Esophagus (tissue), 2 donors: Measurements from ENCODE around the gene ATP1A1. TPM values are rescaled to one million over a fixed set of nuclear protein-coding genes. Genes with fewer than 3 reads are reported as not detected.

ENCODE experiments used
- H3K27ac ChIP-seq, 2 donors: one replicate each; pipeline ENCODE4 v1.5.1; 2013; ENCODE audit warnings: low read depth in 2 of 2, mild to moderate bottlenecking in 2 of 2, inconsistent platforms in 1 of 2, low read length in 1 of 2, moderate library complexity in 1 of 2
- H3K27me3 ChIP-seq, 2 donors: one replicate each; pipeline ENCODE4 v1.6.1; 2013; ENCODE audit warnings: low read length in 2 of 2, control low read depth in 1 of 2, mild to moderate bottlenecking in 1 of 2; ENCODE audit not compliant: insufficient read depth in 2 of 2, control insufficient read depth in 1 of 2
- H3K36me3 ChIP-seq, 2 donors: one replicate each; pipeline ENCODE4 v1.6.1; 2013; ENCODE audit warnings: low read length in 1 of 2; ENCODE audit not compliant: control insufficient read depth in 2 of 2, insufficient read depth in 2 of 2
- H3K4me1 ChIP-seq, 2 donors: one replicate each; pipeline ENCODE4 v1.6.1; 2013; ENCODE audit warnings: low read length in 1 of 2; ENCODE audit not compliant: control insufficient read depth in 2 of 2, insufficient read depth in 2 of 2
- H3K4me3 ChIP-seq, 2 donors: one replicate each; pipeline ENCODE4 v1.5.1; 2013; ENCODE audit warnings: low read length in 2 of 2, mild to moderate bottlenecking in 2 of 2, low read depth in 1 of 2, moderate library complexity in 1 of 2
- H3K9me3 ChIP-seq, 2 donors: one replicate each; pipeline ENCODE4 v1.6.1; 2013; ENCODE audit warnings: mild to moderate bottlenecking in 2 of 2, low read depth in 1 of 2, low read length in 1 of 2, moderate library complexity in 1 of 2; ENCODE audit not compliant: control insufficient read depth in 2 of 2, insufficient read depth in 1 of 2
- WGBS, 2 donors: extraction: QIAGEN DNeasy Blood & Tissue Kit; methylation state at CpG; one replicate each; pipeline ENCODE4 v1.1.7; 2013; 5-methylcytosine and 5-hydroxymethylcytosine counted together
- polyA plus RNA-seq, 2 donors: library from polyadenylated mRNA; stranded (reverse); fragments of 200-250 nt; gene quantifications; one replicate each; pipeline ENCODE4 v1.2.3, GENCODE V29; 2013
- donor health status: healthy with polysubstance abuse.
- donor health status: Bipolar disorder and iron deficiency.

ATP1A1 gene
- polyA plus RNA-seq, 2 donors, result 117 to 196 TPM

- H3K4me1 ChIP-seq, result no peaks in the 10 kb centered on the region
- H3K4me3 ChIP-seq, result no peak overlapping the region
- H3K36me3 ChIP-seq, result peaks cover 41 to 47% of the 10 kb centered on the region in 2 donors
- H3K9me3 ChIP-seq, result no peaks in the 10 kb centered on the region
- 75 to 92% methylated on average over 2 of the region's 2 CpGs for WGBS, 2 donors
- H3K27me3 ChIP-seq, result no peaks in the 10 kb centered on the region
- H3K27ac ChIP-seq, result no peak overlapping the region
Measured at GRCh38 chr1:116393792-116394191, 20.7 kb downstream of the ATP1A1 start.

- Histone ChIP-seq H3K36me3 (peaks cover 43 to 46% of the 10 kb centered on the region in 2 donors), H3K4me1 (no peaks in the 10 kb centered on the region), H3K27me3 (no peaks in the 10 kb centered on the region), H3K4me3 (no peak overlapping the region), H3K27ac (no peak overlapping the region), H3K9me3 (no peaks in the 10 kb centered on the region)
- 82 to 88% methylated on average over 4 of the region's 4 CpGs for WGBS, 2 donors
Measured at GRCh38 chr1:116394270-116394669, 21.2 kb downstream of the ATP1A1 start.

- Histone ChIP-seq H3K27me3 (no peaks in the 10 kb centered on the region), H3K36me3 (peaks cover 52 to 55% of the 10 kb centered on the region in 2 donors), H3K4me3 (no peak overlapping the region), H3K4me1 (no peaks in the 10 kb centered on the region), H3K9me3 (no peaks in the 10 kb centered on the region), H3K27ac (no peak overlapping the region)
- 96 to 98% methylated on average over 1 of the region's 1 CpG for WGBS, 2 donors
Measured at GRCh38 chr1:116396769-116397168, 23.7 kb downstream of the ATP1A1 start.

GRCh38 chr1:116397728-116398127 lies 24.7 kb downstream of the ATP1A1 start:
- Histone ChIP-seq H3K36me3 (peaks cover 54 to 63% of the 10 kb centered on the region in 2 donors), H3K4me3 (no peak overlapping the region), H3K4me1 (no peaks in the 10 kb centered on the region), H3K9me3 (no peaks in the 10 kb centered on the region), H3K27ac (peak overlapping the region in 1 of 2 donors; percentile 4), H3K27me3 (no peaks in the 10 kb centered on the region)
- 80 to 84% methylated on average over 5 of the region's 5 CpGs for WGBS, 2 donors

- WGBS, 2 donors, result 94 to 96% methylated on average over 6 of the region's 6 CpGs
- no peaks in the 10 kb centered on the region for H3K27me3 ChIP-seq
- H3K27ac ChIP-seq, result no peak overlapping the region
- peaks cover 61 to 63% of the 10 kb centered on the region in 2 donors for H3K36me3 ChIP-seq
- H3K4me1 ChIP-seq, result no peaks in the 10 kb centered on the region
- H3K9me3 ChIP-seq, result no peaks in the 10 kb centered on the region
- H3K4me3 ChIP-seq, result no peak overlapping the region
Measured at GRCh38 chr1:116400780-116401179, 27.7 kb downstream of the ATP1A1 start.

GRCh38 chr1:116401646-116402176 lies 28.7 kb downstream of the ATP1A1 start:
- H3K27me3 ChIP-seq, result no peaks in the 10 kb centered on the region
- no peaks in the 10 kb centered on the region for H3K4me1 ChIP-seq
- no peak overlapping the region for H3K27ac ChIP-seq
- WGBS, 2 donors, result 94 to 96% methylated on average over 3 of the region's 3 CpGs
- H3K4me3 ChIP-seq, result no peak overlapping the region
- H3K36me3 ChIP-seq, result peaks cover 61 to 68% of the 10 kb centered on the region in 2 donors
- no peaks in the 10 kb centered on the region for H3K9me3 ChIP-seq

- Histone ChIP-seq H3K36me3 (peaks cover 55 to 74% of the 10 kb centered on the region in 2 donors), H3K27me3 (no peaks in the 10 kb centered on the region), H3K4me1 (no peaks in the 10 kb centered on the region), H3K27ac (no peak overlapping the region), H3K9me3 (no peaks in the 10 kb centered on the region), H3K4me3 (no peak overlapping the region)
- 62 to 75% methylated on average over 3 of the region's 3 CpGs for WGBS, 2 donors
Measured at GRCh38 chr1:116402333-116402732, 29.3 kb downstream of the ATP1A1 start.

- WGBS, 2 donors, result 83 to 84% methylated on average over 7 of the region's 7 CpGs
- no peak overlapping the region for H3K4me3 ChIP-seq
Measured at GRCh38 chr1:116403496-116404136, 30.6 kb downstream of the ATP1A1 start.

GRCh38 chr1:116404699-116405098 lies 31.7 kb downstream of the ATP1A1 start:
- H3K27ac ChIP-seq, result no peak overlapping the region
- 65 to 77% methylated on average over 5 of the region's 5 CpGs for WGBS, 2 donors
- H3K27me3 ChIP-seq, result no peaks in the 10 kb centered on the region
- H3K36me3 ChIP-seq, result peaks cover 38 to 58% of the 10 kb centered on the region in 2 donors
- peaks cover 3 to 10% of the 10 kb centered on the region in 2 donors for H3K4me1 ChIP-seq
- H3K9me3 ChIP-seq, result no peaks in the 10 kb centered on the region
- no peak overlapping the region for H3K4me3 ChIP-seq

More at GRCh38 chr1:116403496-116404136, 30.6 kb downstream of the ATP1A1 start:
- Histone ChIP-seq H3K36me3 (peaks cover 46 to 67% of the 10 kb centered on the region in 2 donors), H3K4me1 (peaks cover 0 to under 1% of the 10 kb centered on the region in 2 donors), H3K27ac (no peak overlapping the region), H3K9me3 (no peaks in the 10 kb centered on the region), H3K27me3 (no peaks in the 10 kb centered on the region)
